ENCODE measurements around the gene CYP39A1. TPM values are rescaled to one million over a fixed set of nuclear protein-coding genes. Genes with fewer than 3 reads are reported as not detected.

The CYP39A1 gene
- total and polyA plus RNA-seq, 2 experiments from 2014 or later = 1.5 to 3.5 TPM

GRCh38 chr6:46689657-46690056 is 37.0 kb upstream of the CYP39A1 start:
- no peaks in the 10 kb centered on the region for H3K27me3 ChIP-seq (ENCODE audit: insufficient read depth)
- peaks cover 6% of the 10 kb centered on the region for H3K27me3 Mint-ChIP-seq (ENCODE audit: insufficient read depth, low read depth, poor library complexity)
- H3F3A ChIP-seq (replicated peaks; ENCODE audit: low read depth) = no peaks in the 10 kb centered on the region
- H3K4me1 Mint-ChIP-seq = no peaks in the 10 kb centered on the region
- H3K4me3 Mint-ChIP-seq = no peak overlapping the region
- TF ChIP-seq CTCF (conservative IDR thresholded peaks at IDR 0.05; ENCODE audit: low read depth in 2 of 2) (no peak), EZH2phosphoT487 (IDR thresholded peaks at IDR 0.05; ENCODE audit: unreplicated experiment) (no peak), POLR2AphosphoS5 (IDR thresholded peaks at IDR 0.05; ENCODE audit: low read depth) (no peak), STAT1 (IDR thresholded peaks at IDR 0.05; ENCODE audit: unreplicated experiment) (no peak), ZNF462 (CRISPR knock-in tag; IDR thresholded peaks at IDR 0.05) (no peak), ZNF331 (CRISPR knock-in tag; IDR thresholded peaks at IDR 0.05; ENCODE audit: low read depth) (no peak), ETS1 (IDR thresholded peaks at IDR 0.05) (no peak), CREB1 (CRISPR knock-in tag; IDR thresholded peaks at IDR 0.05; ENCODE audit: low read depth) (no peak), EZH2 (IDR thresholded peaks at IDR 0.05; ENCODE audit: low read depth, unreplicated experiment) (no peak), REST (IDR thresholded peaks at IDR 0.05; ENCODE audit: unreplicated experiment) (no peak)
- H3K4me3 ChIP-seq = no peak overlapping the region
- no peaks in the 10 kb centered on the region for H3K36me3 ChIP-seq (ENCODE audit: insufficient read depth)
- H3K4me1 ChIP-seq (ENCODE audit: insufficient read depth) = no peaks in the 10 kb centered on the region
- H3K9me2 ChIP-seq (ENCODE audit: insufficient read depth) = no peaks in the 10 kb centered on the region
- no peak overlapping the region for H3K27ac Mint-ChIP-seq
- no peak for ATAC-seq
- no peak for DNase-seq (ENCODE audit: low spot score)
- no peaks in the 10 kb centered on the region for H4K20me1 ChIP-seq (replicated peaks; ENCODE audit: insufficient read depth)
- H3K27ac ChIP-seq (ENCODE audit: low read depth) = no peak overlapping the region
- no peaks in the 10 kb centered on the region for H3K79me2 ChIP-seq (replicated peaks; ENCODE audit: insufficient read depth)
- H3K36me3 Mint-ChIP-seq (ENCODE audit: low read depth) = no peaks in the 10 kb centered on the region
- H3K9me3 Mint-ChIP-seq = no peaks in the 10 kb centered on the region
- no peak overlapping the region for H3K4me2 ChIP-seq
- H2AFZ ChIP-seq = no peak overlapping the region
